ENCODE data around the gene NID1.
A peak's percentile ranks its signal among the peaks of the same experiment; 100 is the strongest.

NID1 gene

GRCh38 chr1:236073307-236073897 lies 8.5 kb upstream of the NID1 start:
- Histone ChIP-seq H3K27me3 (ENCODE audit: control insufficient read depth, insufficient read depth, low read length) (no peaks in the 10 kb centered on the region), H3K79me2 (no peaks in the 10 kb centered on the region), H3K4me1 (no peaks in the 10 kb centered on the region), H3K27ac (no peak overlapping the region), H3K9me3 (ENCODE audit: control insufficient read depth, low read length) (no peaks in the 10 kb centered on the region), H3K4me3 (ENCODE audit: low read depth, low read length) (no peak overlapping the region), H3K9ac (no peak overlapping the region), H2AFZ (no peak overlapping the region), H3K36me3 (ENCODE audit: control insufficient read depth, insufficient read depth, low read length) (no peaks in the 10 kb centered on the region), H3K4me2 (ENCODE audit: low read length) (no peak overlapping the region)
- TF ChIP-seq CTCF (IDR thresholded peaks at IDR 0.05), result no peak

GRCh38 chr1:236072001-236072400 lies 7.1 kb upstream of the NID1 start:
- TF ChIP-seq CTCF (IDR thresholded peaks at IDR 0.05), result no peak
- Histone ChIP-seq H3K4me2 (ENCODE audit: low read length) (no peak overlapping the region), H3K36me3 (ENCODE audit: control insufficient read depth, insufficient read depth, low read length) (no peaks in the 10 kb centered on the region), H2AFZ (no peak overlapping the region), H3K4me3 (ENCODE audit: low read depth, low read length) (no peak overlapping the region), H3K79me2 (no peaks in the 10 kb centered on the region), H3K4me1 (no peaks in the 10 kb centered on the region), H3K27ac (no peak overlapping the region), H3K27me3 (ENCODE audit: control insufficient read depth, insufficient read depth, low read length) (no peaks in the 10 kb centered on the region), H3K9ac (no peak overlapping the region), H3K9me3 (ENCODE audit: control insufficient read depth, low read length) (no peaks in the 10 kb centered on the region)

- TF ChIP-seq CTCF (IDR thresholded peaks at IDR 0.05), result no peak
- Histone ChIP-seq H3K27me3 (ENCODE audit: control insufficient read depth, insufficient read depth, low read length) (no peaks in the 10 kb centered on the region), H3K4me2 (ENCODE audit: low read length) (no peak overlapping the region), H3K79me2 (no peaks in the 10 kb centered on the region), H3K9me3 (ENCODE audit: control insufficient read depth, low read length) (no peaks in the 10 kb centered on the region), H3K36me3 (ENCODE audit: control insufficient read depth, insufficient read depth, low read length) (no peaks in the 10 kb centered on the region), H3K9ac (no peak overlapping the region), H2AFZ (no peak overlapping the region), H3K4me1 (no peaks in the 10 kb centered on the region), H3K27ac (no peak overlapping the region), H3K4me3 (ENCODE audit: low read depth, low read length) (no peak overlapping the region)
Measured at GRCh38 chr1:236070753-236071152, 5.9 kb upstream of the NID1 start.

GRCh38 chr1:236069796-236070195 lies 4.9 kb upstream of the NID1 start:
- no peaks in the 10 kb centered on the region for H3K9me3 ChIP-seq (ENCODE audit: control insufficient read depth, low read length)
- H3K9ac ChIP-seq, result no peak overlapping the region
- H3K79me2 ChIP-seq, result no peaks in the 10 kb centered on the region
- no peak overlapping the region for H2AFZ ChIP-seq
- no peak overlapping the region for H3K4me2 ChIP-seq (ENCODE audit: low read length)
- H3K4me3 ChIP-seq (ENCODE audit: low read depth, low read length), result no peak overlapping the region
- H3K4me1 ChIP-seq, result no peaks in the 10 kb centered on the region
- no peak overlapping the region for H3K27ac ChIP-seq
- H3K36me3 ChIP-seq (ENCODE audit: control insufficient read depth, insufficient read depth, low read length), result no peaks in the 10 kb centered on the region
- no peak for TF ChIP-seq CTCF (IDR thresholded peaks at IDR 0.05)
- H3K27me3 ChIP-seq (ENCODE audit: control insufficient read depth, insufficient read depth, low read length), result no peaks in the 10 kb centered on the region

GRCh38 chr1:236067854-236068454 lies 3.1 kb upstream of the NID1 start:
- H3K36me3 ChIP-seq (ENCODE audit: control insufficient read depth, insufficient read depth, low read length), result no peaks in the 10 kb centered on the region
- H2AFZ ChIP-seq, result no peak overlapping the region
- no peaks in the 10 kb centered on the region for H3K9me3 ChIP-seq (ENCODE audit: control insufficient read depth, low read length)
- no peak for TF ChIP-seq CTCF (IDR thresholded peaks at IDR 0.05)
- H3K79me2 ChIP-seq, result no peaks in the 10 kb centered on the region
- H3K9ac ChIP-seq, result no peak overlapping the region
- H3K4me3 ChIP-seq (ENCODE audit: low read depth, low read length), result peak overlapping the region; percentile 16
- no peak overlapping the region for H3K4me2 ChIP-seq (ENCODE audit: low read length)
- H3K4me1 ChIP-seq, result no peaks in the 10 kb centered on the region
- peak overlapping the region; percentile 70 for H3K27ac ChIP-seq
- no peaks in the 10 kb centered on the region for H3K27me3 ChIP-seq (ENCODE audit: control insufficient read depth, insufficient read depth, low read length)

Data from parathyroid adenoma (tissue), 2 donors.